Hepatocyte (in vitro differentiated cells): Measurements from ENCODE around the gene C10orf95.

Experiments
- CTCF ChIP-seq: fragments of 200-600 bp; sonication (generic); IDR thresholded peaks from 2 replicates; pipeline ENCODE4 v1.5.1; 2016; ENCODE audit warnings: antibody characterized with exemption, mild to moderate bottlenecking; ENCODE audit not compliant: poor library complexity
- EZH2phosphoT487 ChIP-seq: fragments of 200-600 bp; sonication (generic); IDR thresholded peaks from one replicate; pipeline ENCODE4 v1.6.1; 2018; ENCODE audit warnings: antibody characterized with exemption, mild to moderate bottlenecking, low read depth, moderate library complexity; ENCODE audit not compliant: unreplicated experiment, severe bottlenecking

- TF ChIP-seq CTCF (no peak), EZH2phosphoT487 (no peak)
Observed at GRCh38 chr10:102480396-102480795, 29.1 kb upstream of the C10orf95 start.
